Measurements from ENCODE around the gene EPHA4. TPM values are rescaled to one million over a fixed set of nuclear protein-coding genes. Genes with fewer than 3 reads are reported as not detected.

EPHA4 gene
- polyA plus RNA-seq, 2 of the 4 experiments (the other 2 are of a cell fraction), result 0.54 to 1.1 TPM

DNA sequence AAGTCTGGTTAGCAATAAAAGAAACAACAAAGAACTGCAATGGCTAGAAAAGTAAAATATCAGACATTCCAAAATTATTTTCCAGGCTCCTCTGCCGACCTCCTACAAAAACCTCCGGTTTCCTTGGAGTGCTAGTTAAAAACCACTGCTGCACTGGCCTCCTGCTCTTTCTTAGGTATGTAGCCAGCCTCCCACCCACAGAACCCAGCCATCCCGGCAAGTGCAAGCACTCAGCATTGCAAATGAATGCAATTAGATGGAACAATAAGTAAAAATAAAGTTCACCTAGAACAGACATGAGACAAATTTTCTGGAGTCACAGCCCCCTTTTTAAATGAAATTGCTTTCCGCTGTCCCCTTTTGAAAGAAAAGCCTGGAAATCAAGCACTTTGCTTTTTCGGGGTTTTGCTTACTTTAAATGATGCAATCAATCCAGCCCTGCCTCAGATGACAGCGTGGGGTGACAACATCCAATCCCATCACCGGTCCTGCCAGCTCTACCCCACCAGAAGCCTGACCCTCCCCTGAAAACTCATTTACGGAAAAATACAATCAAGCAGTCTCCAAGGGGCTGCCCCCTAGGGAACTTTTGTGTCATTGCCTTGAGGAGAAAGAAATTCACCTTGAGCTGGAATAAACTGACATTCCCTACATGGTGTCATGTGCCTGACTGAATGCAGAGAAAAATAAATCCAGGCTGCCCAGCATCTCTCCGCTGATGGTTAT lies 199.8 kb downstream of the EPHA4 start:
- WGBS (ENCODE audit: missing lambda C conversion rate), result 30% methylated on average over 9 of the region's 9 CpGs
- FAIRE-seq (no peak), ATAC-seq (no peak), DNase-seq (ENCODE audit: low read depth in 1 of 2, low spot score in 1 of 2) (no peak)
- Histone ChIP-seq H3K9me3 (no peaks in the 10 kb centered on the region), H3K27ac (no peak overlapping the region), H3K4me3 (no peak overlapping the region), H3K4me1 (no peaks in the 10 kb centered on the region), H3K4me2 (no peak overlapping the region)
- POLR2A ChIA-PET, result no interaction called here
- CTCF ChIA-PET, result interaction anchor here (0.7 kb wide), 1 partner anchor 1465 kb away, joined by 3 read pairs; no protein-coding TSS in a partner anchor
- TF ChIP-seq JUNB (IDR thresholded peaks at IDR 0.05) (no peak), EHF (CRISPR knock-in tag; IDR thresholded peaks at IDR 0.05) (no peak)

DNA sequence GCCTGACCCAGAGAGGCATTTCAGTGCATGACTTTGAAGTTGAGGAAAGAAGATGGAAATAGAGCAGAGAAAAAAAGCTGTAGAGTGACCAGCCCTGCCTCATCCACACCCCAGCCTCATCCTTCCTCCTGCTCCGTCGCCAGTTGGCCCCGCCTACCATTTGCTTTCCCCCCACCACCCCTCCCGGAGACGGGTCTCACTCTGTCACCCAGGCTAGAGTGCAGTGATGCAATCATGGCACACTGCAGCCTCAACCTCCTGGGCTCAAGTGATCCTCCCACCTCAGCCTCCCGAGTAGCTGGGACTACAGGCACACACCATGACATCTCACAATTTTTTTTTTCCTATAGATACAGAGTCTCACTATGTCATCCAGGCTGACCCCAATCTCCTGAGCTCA lies 200.8 kb downstream of the EPHA4 start:
- Histone ChIP-seq H3K4me2 (no peak overlapping the region), H3K27ac (no peak overlapping the region), H3K9me3 (no peaks in the 10 kb centered on the region), H3K4me1 (no peaks in the 10 kb centered on the region), H3K4me3 (no peak overlapping the region)
- POLR2A ChIA-PET, result no interaction called here
- 7% methylated on average over 3 of the region's 6 CpGs for WGBS (ENCODE audit: missing lambda C conversion rate)
- ATAC-seq (no peak), FAIRE-seq (no peak), DNase-seq (ENCODE audit: low read depth in 1 of 2, low spot score in 1 of 2) (no peak)
- CTCF ChIA-PET, result no interaction called here
- TF ChIP-seq, protein P1, sequence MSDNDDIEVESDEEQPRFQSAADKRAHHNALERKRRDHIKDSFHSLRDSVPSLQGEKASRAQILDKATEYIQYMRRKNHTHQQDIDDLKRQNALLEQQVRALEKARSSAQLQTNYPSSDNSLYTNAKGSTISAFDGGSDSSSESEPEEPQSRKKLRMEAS (IDR thresholded peaks at IDR 0.05), result no peak
- TF ChIP-seq, protein P2, sequence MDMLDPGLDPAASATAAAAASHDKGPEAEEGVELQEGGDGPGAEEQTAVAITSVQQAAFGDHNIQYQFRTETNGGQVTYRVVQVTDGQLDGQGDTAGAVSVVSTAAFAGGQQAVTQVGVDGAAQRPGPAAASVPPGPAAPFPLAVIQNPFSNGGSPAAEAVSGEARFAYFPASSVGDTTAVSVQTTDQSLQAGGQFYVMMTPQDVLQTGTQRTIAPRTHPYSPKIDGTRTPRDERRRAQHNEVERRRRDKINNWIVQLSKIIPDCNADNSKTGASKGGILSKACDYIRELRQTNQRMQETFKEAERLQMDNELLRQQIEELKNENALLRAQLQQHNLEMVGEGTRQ (IDR thresholded peaks at IDR 0.05), result no peak
- TF ChIP-seq NR3C1 (IDR thresholded peaks at IDR 0.05), result no peak
- no peak for TF ChIP-seq MAFK (IDR thresholded peaks at IDR 0.05; ENCODE audit: partially characterized antibody)
- no peak for TF ChIP-seq ZFP36 (IDR thresholded peaks at IDR 0.05; ENCODE audit: borderline replicate concordance, partially characterized antibody)
- no peak for TF ChIP-seq HOXB13 (CRISPR knock-in tag; IDR thresholded peaks at IDR 0.05; ENCODE audit: low read depth)
- no peak for TF ChIP-seq TFCP2L1 (CRISPR knock-in tag; IDR thresholded peaks at IDR 0.05)
- TF ChIP-seq KDM5A (IDR thresholded peaks at IDR 0.05), result no peak
- TF ChIP-seq, protein P3, sequence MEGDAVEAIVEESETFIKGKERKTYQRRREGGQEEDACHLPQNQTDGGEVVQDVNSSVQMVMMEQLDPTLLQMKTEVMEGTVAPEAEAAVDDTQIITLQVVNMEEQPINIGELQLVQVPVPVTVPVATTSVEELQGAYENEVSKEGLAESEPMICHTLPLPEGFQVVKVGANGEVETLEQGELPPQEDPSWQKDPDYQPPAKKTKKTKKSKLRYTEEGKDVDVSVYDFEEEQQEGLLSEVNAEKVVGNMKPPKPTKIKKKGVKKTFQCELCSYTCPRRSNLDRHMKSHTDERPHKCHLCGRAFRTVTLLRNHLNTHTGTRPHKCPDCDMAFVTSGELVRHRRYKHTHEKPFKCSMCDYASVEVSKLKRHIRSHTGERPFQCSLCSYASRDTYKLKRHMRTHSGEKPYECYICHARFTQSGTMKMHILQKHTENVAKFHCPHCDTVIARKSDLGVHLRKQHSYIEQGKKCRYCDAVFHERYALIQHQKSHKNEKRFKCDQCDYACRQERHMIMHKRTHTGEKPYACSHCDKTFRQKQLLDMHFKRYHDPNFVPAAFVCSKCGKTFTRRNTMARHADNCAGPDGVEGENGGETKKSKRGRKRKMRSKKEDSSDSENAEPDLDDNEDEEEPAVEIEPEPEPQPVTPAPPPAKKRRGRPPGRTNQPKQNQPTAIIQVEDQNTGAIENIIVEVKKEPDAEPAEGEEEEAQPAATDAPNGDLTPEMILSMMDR (IDR thresholded peaks at IDR 0.05), result no peak

DNA sequence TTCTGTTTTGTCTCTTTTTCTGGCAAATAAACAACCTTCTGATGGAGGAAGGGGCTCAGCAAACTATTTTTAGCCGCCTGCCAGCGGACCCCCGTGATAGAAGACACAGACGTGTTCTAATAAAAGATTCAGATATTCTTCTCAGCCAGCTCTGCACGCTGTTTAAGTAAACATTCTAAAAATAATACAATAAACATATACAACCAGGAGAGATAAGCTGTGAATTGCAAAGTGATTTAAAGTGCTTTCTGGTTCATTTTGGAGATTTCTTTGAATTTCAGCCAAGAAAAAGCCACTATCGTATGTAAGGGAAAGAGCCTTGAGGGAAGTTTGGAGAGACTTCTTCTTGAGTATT lies 201.3 kb downstream of the EPHA4 start:
- Histone ChIP-seq H3K4me3 (no peak overlapping the region), H3K9me3 (no peaks in the 10 kb centered on the region), H3K4me1 (no peaks in the 10 kb centered on the region), H3K4me2 (no peak overlapping the region), H3K27ac (no peak overlapping the region)
- POLR2A ChIA-PET, result no interaction called here
- FAIRE-seq (no peak), ATAC-seq (no peak), DNase-seq (ENCODE audit: low read depth in 1 of 2, low spot score in 1 of 2) (no peak)
- CTCF ChIA-PET, result no interaction called here
- WGBS (ENCODE audit: missing lambda C conversion rate), result 21% methylated on average over 6 of the region's 6 CpGs
- no peak for TF ChIP-seq TP53 (CRISPR knock-in tag; IDR thresholded peaks at IDR 0.05)

DNA sequence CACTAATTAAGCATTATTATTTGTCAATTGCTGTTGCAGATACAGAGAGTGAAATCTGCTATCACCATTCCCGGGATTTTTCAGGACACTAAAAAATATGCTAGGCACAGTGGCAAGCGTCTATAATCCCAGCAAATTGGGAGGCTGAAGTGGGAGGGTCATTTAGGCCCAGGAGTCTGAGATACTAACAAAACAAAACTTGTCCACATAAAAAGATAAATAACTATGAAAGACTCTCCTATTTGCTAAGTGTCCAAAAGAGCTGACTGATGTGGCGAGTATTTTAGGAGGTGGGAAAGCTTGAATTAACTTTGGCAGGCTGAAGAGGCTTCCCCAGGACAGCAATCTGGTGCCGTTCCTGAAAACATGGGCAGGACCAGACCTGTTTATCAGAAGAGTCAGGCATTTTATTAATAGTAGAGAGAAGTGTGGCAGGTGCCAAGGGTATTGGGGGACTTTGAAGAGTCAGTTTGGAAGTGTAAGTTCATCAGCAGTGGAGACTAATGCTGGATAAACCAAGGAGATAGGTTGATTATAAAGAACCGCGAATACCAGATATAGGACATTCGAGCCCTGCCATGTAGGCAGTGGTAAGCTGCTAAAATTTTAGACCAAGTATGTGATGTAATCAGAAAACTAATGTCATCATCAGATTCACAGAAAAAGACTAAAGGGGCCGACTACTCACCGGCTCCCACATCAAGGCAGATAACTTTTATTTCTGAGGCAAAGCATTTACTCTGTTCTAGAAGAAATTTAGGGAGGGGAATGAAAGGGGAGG lies 201.8 kb downstream of the EPHA4 start:
- Histone ChIP-seq H3K9me3 (no peaks in the 10 kb centered on the region), H3K4me3 (no peak overlapping the region), H3K27ac (no peak overlapping the region), H3K4me2 (no peak overlapping the region), H3K4me1 (no peaks in the 10 kb centered on the region)
- POLR2A ChIA-PET, result no interaction called here
- 45% methylated on average over 9 of the region's 9 CpGs for WGBS (ENCODE audit: missing lambda C conversion rate)
- CTCF ChIA-PET, result no interaction called here
- no peak for ATAC-seq
- FAIRE-seq, result no peak
- DNase-seq (ENCODE audit: low read depth in 1 of 2, low spot score in 1 of 2), result no peak
- no peak for TF ChIP-seq PHF8 (IDR thresholded peaks at IDR 0.05; ENCODE audit: borderline replicate concordance, low read depth)
- TF ChIP-seq ZC3H11A (IDR thresholded peaks at IDR 0.05), result no peak
- no peak for TF ChIP-seq RNF2 (IDR thresholded peaks at IDR 0.05; ENCODE audit: borderline replicate concordance, low read depth)
- TF ChIP-seq SREBF2 (IDR thresholded peaks at IDR 0.05), result no peak
- TF ChIP-seq HOXB5 (CRISPR knock-in tag; IDR thresholded peaks at IDR 0.05), result no peak
- TF ChIP-seq, protein P4, sequence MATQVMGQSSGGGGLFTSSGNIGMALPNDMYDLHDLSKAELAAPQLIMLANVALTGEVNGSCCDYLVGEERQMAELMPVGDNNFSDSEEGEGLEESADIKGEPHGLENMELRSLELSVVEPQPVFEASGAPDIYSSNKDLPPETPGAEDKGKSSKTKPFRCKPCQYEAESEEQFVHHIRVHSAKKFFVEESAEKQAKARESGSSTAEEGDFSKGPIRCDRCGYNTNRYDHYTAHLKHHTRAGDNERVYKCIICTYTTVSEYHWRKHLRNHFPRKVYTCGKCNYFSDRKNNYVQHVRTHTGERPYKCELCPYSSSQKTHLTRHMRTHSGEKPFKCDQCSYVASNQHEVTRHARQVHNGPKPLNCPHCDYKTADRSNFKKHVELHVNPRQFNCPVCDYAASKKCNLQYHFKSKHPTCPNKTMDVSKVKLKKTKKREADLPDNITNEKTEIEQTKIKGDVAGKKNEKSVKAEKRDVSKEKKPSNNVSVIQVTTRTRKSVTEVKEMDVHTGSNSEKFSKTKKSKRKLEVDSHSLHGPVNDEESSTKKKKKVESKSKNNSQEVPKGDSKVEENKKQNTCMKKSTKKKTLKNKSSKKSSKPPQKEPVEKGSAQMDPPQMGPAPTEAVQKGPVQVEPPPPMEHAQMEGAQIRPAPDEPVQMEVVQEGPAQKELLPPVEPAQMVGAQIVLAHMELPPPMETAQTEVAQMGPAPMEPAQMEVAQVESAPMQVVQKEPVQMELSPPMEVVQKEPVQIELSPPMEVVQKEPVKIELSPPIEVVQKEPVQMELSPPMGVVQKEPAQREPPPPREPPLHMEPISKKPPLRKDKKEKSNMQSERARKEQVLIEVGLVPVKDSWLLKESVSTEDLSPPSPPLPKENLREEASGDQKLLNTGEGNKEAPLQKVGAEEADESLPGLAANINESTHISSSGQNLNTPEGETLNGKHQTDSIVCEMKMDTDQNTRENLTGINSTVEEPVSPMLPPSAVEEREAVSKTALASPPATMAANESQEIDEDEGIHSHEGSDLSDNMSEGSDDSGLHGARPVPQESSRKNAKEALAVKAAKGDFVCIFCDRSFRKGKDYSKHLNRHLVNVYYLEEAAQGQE (IDR thresholded peaks at IDR 0.05), result no peak
- TF ChIP-seq, protein P5, sequence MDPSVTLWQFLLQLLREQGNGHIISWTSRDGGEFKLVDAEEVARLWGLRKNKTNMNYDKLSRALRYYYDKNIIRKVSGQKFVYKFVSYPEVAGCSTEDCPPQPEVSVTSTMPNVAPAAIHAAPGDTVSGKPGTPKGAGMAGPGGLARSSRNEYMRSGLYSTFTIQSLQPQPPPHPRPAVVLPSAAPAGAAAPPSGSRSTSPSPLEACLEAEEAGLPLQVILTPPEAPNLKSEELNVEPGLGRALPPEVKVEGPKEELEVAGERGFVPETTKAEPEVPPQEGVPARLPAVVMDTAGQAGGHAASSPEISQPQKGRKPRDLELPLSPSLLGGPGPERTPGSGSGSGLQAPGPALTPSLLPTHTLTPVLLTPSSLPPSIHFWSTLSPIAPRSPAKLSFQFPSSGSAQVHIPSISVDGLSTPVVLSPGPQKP (IDR thresholded peaks at IDR 0.05; ENCODE audit: low read depth, low read length), result no peak
- TF ChIP-seq CEBPB (IDR thresholded peaks at IDR 0.05), result no peak
- TF ChIP-seq, protein P1 (IDR thresholded peaks at IDR 0.05), result no peak
- no peak for TF ChIP-seq JUN (IDR thresholded peaks at IDR 0.05)
- no peak for TF ChIP-seq NFE2L2 (conservative IDR thresholded peaks at IDR 0.05; ENCODE audit: low read length)
